WTC11 (cell line): ENCODE results near the gene ZMIZ1. TPM values are rescaled to one million over a fixed set of nuclear protein-coding genes. Genes with fewer than 3 reads are reported as not detected.

Experiments
- ATAC-seq: fragments of 200-7000 bp; cut with Tn5 transposase; 2 replicates; pipeline ENCODE4 v1.10.0; 2021; ENCODE audit warnings: mild to moderate bottlenecking, moderate library complexity
- CTCF ChIA-PET: fragments of 300-600 bp; sonication (Branson Sonifier 250); formaldehyde crosslinking; loops from one replicate; lab custom pipeline; 2021; ENCODE audit warnings: antibody characterized with exemption; lab: Charles Lee
- POLR2A ChIA-PET: fragments of 350-600 bp; sonication (Branson Sonifier 250); formaldehyde crosslinking; loops from one replicate; lab custom pipeline; 2021; ENCODE audit warnings: antibody characterized with exemption; lab: Charles Lee
- DNase-seq: peaks from one replicate; pipeline ENCODE4 v3.0.0; 2021; ENCODE audit warnings: low spot score
- H3K27ac Mint-ChIP-seq: 2 replicates; pipeline ENCODE4 v1.8.0; 2021; ENCODE audit warnings: mixed read lengths
- H3K27me3 Mint-ChIP-seq: 2 replicates; pipeline ENCODE4 v1.8.0; 2021; ENCODE audit warnings: low read depth, mild to moderate bottlenecking, moderate library complexity, mixed read lengths
- H3K36me3 Mint-ChIP-seq: 2 replicates; pipeline ENCODE4 v1.8.0; 2021; ENCODE audit warnings: mixed read lengths
- H3K4me1 Mint-ChIP-seq: 2 replicates; pipeline ENCODE4 v1.8.0; 2022; ENCODE audit warnings: mixed read lengths
- H3K4me3 Mint-ChIP-seq: 2 replicates; pipeline ENCODE4 v1.8.0; 2021; ENCODE audit warnings: mild to moderate bottlenecking, moderate library complexity, mixed read lengths
- H3K9me3 Mint-ChIP-seq: 2 replicates; pipeline ENCODE4 v1.8.0; 2021; ENCODE audit warnings: mixed read lengths
- ETV6 ChIP-seq: sonication (generic); formaldehyde crosslinking; IDR thresholded peaks from 2 replicates; pipeline ENCODE4 v1.8.1; 2022; ENCODE audit warnings: mild to moderate bottlenecking, missing genetic modification reagents
- FOXP1 ChIP-seq: sonication (generic); formaldehyde crosslinking; IDR thresholded peaks from 2 replicates; pipeline ENCODE4 v1.8.0; 2022; ENCODE audit warnings: missing genetic modification reagents, mild to moderate bottlenecking, moderate library complexity, borderline replicate concordance
- HMGA2 ChIP-seq: fragments of 250-450 bp; sonication (Bioruptor Pico); IDR thresholded peaks from 2 replicates; pipeline ENCODE4 v1.4.0; 2021; ENCODE audit warnings: mild to moderate bottlenecking, moderate library complexity
- MXD4 ChIP-seq: fragments of 250-450 bp; sonication (Bioruptor Pico); IDR thresholded peaks from 2 replicates; pipeline ENCODE4 v1.8.0; 2021; ENCODE audit warnings: mild to moderate bottlenecking, moderate library complexity, borderline replicate concordance
- NFE2L1 ChIP-seq: sonication (generic); formaldehyde crosslinking; IDR thresholded peaks from 2 replicates; pipeline ENCODE4 v1.8.1; 2023; ENCODE audit warnings: missing genetic modification reagents
- NR2C2 ChIP-seq: sonication (generic); formaldehyde crosslinking; IDR thresholded peaks from 2 replicates; pipeline ENCODE4 v1.8.0; 2022; ENCODE audit warnings: mild to moderate bottlenecking, missing genetic modification reagents
- NR3C1 ChIP-seq: sonication (generic); formaldehyde crosslinking; conservative IDR thresholded peaks from 2 replicates; pipeline ENCODE4 v1.8.1; 2023; ENCODE audit warnings: low read depth, mild to moderate bottlenecking, missing genetic modification reagents
- OVOL2 ChIP-seq: fragments of 250-450 bp; sonication (Bioruptor Pico); IDR thresholded peaks from 2 replicates; pipeline ENCODE4 v1.9.0; 2021; ENCODE audit warnings: mild to moderate bottlenecking, borderline replicate concordance
- ZBTB21 ChIP-seq: sonication (generic); formaldehyde crosslinking; IDR thresholded peaks from 2 replicates; pipeline ENCODE4 v1.8.1; 2023; ENCODE audit warnings: mild to moderate bottlenecking, missing genetic modification reagents, borderline replicate concordance
- ZNF423 ChIP-seq: fragments of 250-450 bp; sonication (Bioruptor Pico); IDR thresholded peaks from 2 replicates; pipeline ENCODE4 v2.1.2; 2022; ENCODE audit warnings: mild to moderate bottlenecking, moderate library complexity
- total RNA-seq: library from RNA; stranded (reverse); gene quantifications from 3 replicates; pipeline ENCODE4 v1.2.3, GENCODE V29; 2021
- TF ChIP-seq, protein P1 (sequence below): sonication (generic); formaldehyde crosslinking; IDR thresholded peaks from 2 replicates; pipeline ENCODE4 v1.8.1; 2023; ENCODE audit warnings: mild to moderate bottlenecking, moderate library complexity, missing genetic modification reagents
- TF ChIP-seq, protein P2 (sequence below): sonication (generic); formaldehyde crosslinking; IDR thresholded peaks from 2 replicates; pipeline ENCODE4 v1.8.1; 2022; ENCODE audit warnings: mild to moderate bottlenecking, missing genetic modification reagents, moderate library complexity, borderline replicate concordance
- TF ChIP-seq, protein P3 (sequence below): sonication (generic); formaldehyde crosslinking; IDR thresholded peaks from 2 replicates; pipeline ENCODE4 v1.8.1; 2023; ENCODE audit warnings: mild to moderate bottlenecking, missing genetic modification reagents
- TF ChIP-seq, protein P4 (sequence below): sonication (generic); formaldehyde crosslinking; IDR thresholded peaks from 2 replicates; pipeline ENCODE4 v1.8.1; 2022; ENCODE audit warnings: low read depth, mild to moderate bottlenecking, moderate library complexity, missing genetic modification reagents, borderline replicate concordance
- TF ChIP-seq, protein P5 (sequence below): fragments of 250-450 bp; sonication (Bioruptor Pico); conservative IDR thresholded peaks from 2 replicates; pipeline ENCODE4 v1.9.0; 2021; ENCODE audit warnings: mild to moderate bottlenecking
- TF ChIP-seq, protein P6 (sequence below): fragments of 250-450 bp; sonication (Bioruptor Pico); IDR thresholded peaks from 2 replicates; pipeline ENCODE4 v1.9.0; 2021; ENCODE audit warnings: mild to moderate bottlenecking
- TF ChIP-seq, protein P7 (sequence below): fragments of 250-450 bp; sonication (Bioruptor Pico); IDR thresholded peaks from 2 replicates; pipeline ENCODE4 v1.9.0; 2021; ENCODE audit warnings: mild to moderate bottlenecking
- TF ChIP-seq, protein P8 (sequence below): sonication (generic); formaldehyde crosslinking; IDR thresholded peaks from 2 replicates; pipeline ENCODE4 v1.8.0; 2023; ENCODE audit warnings: missing genetic modification reagents

ZMIZ1 gene
- total RNA-seq, 1 experiment from 2014 or later, result 44.4 TPM

DNA sequence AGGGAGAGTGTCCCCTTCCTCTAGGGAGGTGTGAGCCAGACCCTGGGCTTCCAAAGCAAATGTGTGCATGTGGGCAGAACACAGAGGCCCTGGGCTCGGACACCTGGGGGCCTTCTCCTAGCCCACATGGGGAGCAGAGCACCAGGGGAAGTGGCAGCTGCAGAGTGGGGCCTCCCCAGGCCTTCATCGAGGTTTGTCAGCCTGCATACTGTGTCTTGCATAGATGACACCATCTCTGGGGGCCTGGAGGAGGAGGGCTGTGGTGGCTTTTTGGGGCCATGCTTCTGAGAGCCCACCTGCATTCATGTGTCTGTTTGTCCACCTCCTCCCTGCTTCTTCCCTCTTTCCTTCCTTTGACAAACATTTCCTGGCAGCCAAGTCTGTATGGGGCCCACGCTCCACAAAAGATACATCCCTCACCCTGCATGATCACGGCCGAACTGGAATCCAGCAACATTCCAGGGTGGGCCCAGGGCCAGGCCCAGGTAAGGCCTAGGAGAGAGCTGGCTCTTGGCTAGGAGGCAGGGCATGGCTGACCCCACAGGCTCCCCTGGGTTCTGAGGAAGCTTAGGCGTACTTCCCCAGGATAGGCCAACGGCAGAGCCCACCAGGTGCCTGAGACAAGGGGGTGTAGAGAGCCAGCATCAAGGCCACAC lies 79.2 kb downstream of the ZMIZ1 start:
- ChIA-PET CTCF (interaction anchor here (1.5 kb wide), 1 partner anchor 47 kb away, joined by 6 read pairs; no protein-coding TSS in a partner anchor), POLR2A (no interaction called here)
- no peaks in the 10 kb centered on the region for H3K9me3 Mint-ChIP-seq
- ATAC-seq (no peak), DNase-seq (no peak)
- H3K4me1 Mint-ChIP-seq, result peaks cover 29% of the 10 kb centered on the region
- no peak overlapping the region for H3K4me3 Mint-ChIP-seq
- H3K27ac Mint-ChIP-seq, result peak overlapping the region; percentile 94
- H3K36me3 Mint-ChIP-seq, result no peaks in the 10 kb centered on the region
- no peaks in the 10 kb centered on the region for H3K27me3 Mint-ChIP-seq
- no peak for TF ChIP-seq NR2C2 (CRISPR knock-in tag)
- TF ChIP-seq, protein P1, sequence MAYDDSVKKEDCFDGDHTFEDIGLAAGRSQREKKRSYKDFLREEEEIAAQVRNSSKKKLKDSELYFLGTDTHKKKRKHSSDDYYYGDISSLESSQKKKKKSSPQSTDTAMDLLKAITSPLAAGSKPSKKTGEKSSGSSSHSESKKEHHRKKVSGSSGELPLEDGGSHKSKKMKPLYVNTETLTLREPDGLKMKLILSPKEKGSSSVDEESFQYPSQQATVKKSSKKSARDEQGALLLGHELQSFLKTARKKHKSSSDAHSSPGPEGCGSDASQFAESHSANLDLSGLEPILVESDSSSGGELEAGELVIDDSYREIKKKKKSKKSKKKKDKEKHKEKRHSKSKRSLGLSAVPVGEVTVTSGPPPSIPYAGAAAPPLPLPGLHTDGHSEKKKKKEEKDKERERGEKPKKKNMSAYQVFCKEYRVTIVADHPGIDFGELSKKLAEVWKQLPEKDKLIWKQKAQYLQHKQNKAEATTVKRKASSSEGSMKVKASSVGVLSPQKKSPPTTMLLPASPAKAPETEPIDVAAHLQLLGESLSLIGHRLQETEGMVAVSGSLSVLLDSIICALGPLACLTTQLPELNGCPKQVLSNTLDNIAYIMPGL (CRISPR knock-in tag), result no peak
- TF ChIP-seq, protein P2, sequence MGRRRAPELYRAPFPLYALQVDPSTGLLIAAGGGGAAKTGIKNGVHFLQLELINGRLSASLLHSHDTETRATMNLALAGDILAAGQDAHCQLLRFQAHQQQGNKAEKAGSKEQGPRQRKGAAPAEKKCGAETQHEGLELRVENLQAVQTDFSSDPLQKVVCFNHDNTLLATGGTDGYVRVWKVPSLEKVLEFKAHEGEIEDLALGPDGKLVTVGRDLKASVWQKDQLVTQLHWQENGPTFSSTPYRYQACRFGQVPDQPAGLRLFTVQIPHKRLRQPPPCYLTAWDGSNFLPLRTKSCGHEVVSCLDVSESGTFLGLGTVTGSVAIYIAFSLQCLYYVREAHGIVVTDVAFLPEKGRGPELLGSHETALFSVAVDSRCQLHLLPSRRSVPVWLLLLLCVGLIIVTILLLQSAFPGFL (CRISPR knock-in tag), result no peak
- TF ChIP-seq, protein P3, sequence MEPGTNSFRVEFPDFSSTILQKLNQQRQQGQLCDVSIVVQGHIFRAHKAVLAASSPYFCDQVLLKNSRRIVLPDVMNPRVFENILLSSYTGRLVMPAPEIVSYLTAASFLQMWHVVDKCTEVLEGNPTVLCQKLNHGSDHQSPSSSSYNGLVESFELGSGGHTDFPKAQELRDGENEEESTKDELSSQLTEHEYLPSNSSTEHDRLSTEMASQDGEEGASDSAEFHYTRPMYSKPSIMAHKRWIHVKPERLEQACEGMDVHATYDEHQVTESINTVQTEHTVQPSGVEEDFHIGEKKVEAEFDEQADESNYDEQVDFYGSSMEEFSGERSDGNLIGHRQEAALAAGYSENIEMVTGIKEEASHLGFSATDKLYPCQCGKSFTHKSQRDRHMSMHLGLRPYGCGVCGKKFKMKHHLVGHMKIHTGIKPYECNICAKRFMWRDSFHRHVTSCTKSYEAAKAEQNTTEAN (CRISPR knock-in tag), result no peak
- TF ChIP-seq ETV6 (CRISPR knock-in tag), result no peak
- no peak for TF ChIP-seq ZNF423
- no peak for TF ChIP-seq OVOL2
- no peak for TF ChIP-seq HMGA2 (CRISPR knock-in tag)
- TF ChIP-seq, protein P4, sequence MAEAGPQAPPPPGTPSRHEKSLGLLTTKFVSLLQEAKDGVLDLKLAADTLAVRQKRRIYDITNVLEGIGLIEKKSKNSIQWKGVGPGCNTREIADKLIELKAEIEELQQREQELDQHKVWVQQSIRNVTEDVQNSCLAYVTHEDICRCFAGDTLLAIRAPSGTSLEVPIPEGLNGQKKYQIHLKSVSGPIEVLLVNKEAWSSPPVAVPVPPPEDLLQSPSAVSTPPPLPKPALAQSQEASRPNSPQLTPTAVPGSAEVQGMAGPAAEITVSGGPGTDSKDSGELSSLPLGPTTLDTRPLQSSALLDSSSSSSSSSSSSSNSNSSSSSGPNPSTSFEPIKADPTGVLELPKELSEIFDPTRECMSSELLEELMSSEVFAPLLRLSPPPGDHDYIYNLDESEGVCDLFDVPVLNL (CRISPR knock-in tag), result no peak
- no peak for TF ChIP-seq FOXP1
- TF ChIP-seq, protein P5, sequence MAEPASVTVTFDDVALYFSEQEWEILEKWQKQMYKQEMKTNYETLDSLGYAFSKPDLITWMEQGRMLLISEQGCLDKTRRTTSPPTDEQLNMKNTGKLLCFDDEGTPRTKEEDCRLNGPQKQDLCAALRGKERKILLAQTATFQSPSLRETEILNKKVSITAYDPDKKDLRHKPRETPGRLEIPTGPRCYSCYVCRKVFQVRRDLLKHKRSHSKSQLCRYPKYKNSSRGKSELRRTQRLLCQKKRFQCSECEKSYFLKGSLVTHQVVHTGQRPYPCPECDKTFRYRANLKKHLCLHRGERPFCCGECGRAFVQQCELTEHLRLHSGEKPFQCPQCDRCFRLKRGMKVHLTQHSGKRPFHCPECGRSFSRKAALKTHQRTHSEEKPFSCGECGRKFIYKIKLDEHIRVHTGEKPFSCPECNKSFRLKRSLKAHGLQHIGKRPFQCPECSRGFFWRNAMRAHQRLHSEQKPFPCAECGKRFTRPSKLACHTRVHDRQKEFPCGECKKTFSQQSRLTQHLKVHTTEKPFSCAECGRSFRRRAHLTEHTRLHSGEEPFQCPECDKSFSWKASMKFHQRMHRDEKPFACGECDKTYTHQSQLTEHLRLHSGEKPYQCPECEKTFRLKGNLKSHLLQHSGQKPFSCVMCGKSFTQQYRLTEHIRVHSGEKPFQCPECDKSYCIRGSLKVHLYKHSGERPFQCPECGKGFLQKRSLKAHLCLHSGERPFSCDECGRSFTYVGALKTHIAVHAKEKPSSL (CRISPR knock-in tag), result no peak
- TF ChIP-seq NR3C1 (CRISPR knock-in tag), result no peak

DNA sequence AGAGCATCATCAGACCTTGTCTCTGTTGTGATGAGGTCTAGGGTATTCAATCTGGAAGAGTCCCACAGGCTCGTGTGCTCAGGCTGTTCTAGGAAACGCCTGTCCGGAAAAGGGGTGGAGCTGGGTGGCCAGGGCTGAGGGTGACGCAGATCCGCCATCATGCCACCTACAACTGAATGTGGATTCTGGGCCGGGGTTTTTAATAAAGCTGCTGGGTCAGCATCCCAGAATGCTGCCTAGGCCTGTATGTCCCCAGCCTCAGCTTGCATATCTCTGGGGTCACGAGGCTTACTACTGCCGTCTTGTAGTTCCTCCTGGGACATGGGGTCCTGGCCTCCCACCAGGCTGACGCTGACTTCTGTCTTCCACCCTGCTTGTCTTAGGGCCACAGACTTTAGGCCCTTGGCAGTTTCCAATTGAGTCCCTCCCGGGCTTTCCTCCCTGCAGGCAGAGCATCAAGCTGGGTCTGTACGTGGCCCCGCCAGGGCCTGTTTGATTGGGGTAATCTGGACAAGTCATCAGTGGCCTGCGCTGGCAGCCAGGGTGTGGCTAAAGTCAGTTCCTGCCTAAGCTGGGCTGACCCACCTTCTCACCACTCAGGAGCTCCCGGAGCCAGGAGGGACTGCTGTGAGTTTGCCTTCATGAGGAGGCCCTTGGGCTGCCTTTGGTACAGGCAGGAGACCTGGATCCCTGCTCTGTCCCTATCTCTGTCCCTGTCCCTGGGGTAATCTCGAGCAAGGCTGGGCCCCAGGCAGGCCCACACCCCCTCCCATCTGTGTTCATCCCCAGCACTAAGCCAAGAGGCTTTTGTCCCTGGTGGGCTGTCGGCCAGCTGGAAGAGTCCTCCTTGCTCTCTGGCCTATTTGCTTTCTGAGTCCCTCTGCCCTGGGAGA lies 79.9 kb downstream of the ZMIZ1 start:
- ATAC-seq, result no peak

More for the DNA sequence above, 79.9 kb downstream of the ZMIZ1 start:
- H3K36me3 Mint-ChIP-seq, result no peaks in the 10 kb centered on the region
- POLR2A ChIA-PET, result no interaction called here
- no peak for DNase-seq
- no peaks in the 10 kb centered on the region for H3K27me3 Mint-ChIP-seq
- no peaks in the 10 kb centered on the region for H3K9me3 Mint-ChIP-seq
- H3K27ac Mint-ChIP-seq, result peak overlapping the region; percentile 94; the same call in 1 of the 2 replicates
- H3K4me3 Mint-ChIP-seq, result no peak overlapping the region
- H3K4me1 Mint-ChIP-seq, result peaks cover 23% of the 10 kb centered on the region
- CTCF ChIA-PET, result interaction anchor here (0.9 to 1.5 kb wide), 5 partner anchors 15 to 54 kb away, joined by 3 to 6 read pairs (median 3); no protein-coding TSS in a partner anchor
- TF ChIP-seq ZBTB21 (CRISPR knock-in tag) (no peak), NFE2L1 (no peak), MXD4 (no peak)
- TF ChIP-seq, protein P6, sequence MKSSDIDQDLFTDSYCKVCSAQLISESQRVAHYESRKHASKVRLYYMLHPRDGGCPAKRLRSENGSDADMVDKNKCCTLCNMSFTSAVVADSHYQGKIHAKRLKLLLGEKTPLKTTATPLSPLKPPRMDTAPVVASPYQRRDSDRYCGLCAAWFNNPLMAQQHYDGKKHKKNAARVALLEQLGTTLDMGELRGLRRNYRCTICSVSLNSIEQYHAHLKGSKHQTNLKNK, result no peak
- TF ChIP-seq, protein P7, sequence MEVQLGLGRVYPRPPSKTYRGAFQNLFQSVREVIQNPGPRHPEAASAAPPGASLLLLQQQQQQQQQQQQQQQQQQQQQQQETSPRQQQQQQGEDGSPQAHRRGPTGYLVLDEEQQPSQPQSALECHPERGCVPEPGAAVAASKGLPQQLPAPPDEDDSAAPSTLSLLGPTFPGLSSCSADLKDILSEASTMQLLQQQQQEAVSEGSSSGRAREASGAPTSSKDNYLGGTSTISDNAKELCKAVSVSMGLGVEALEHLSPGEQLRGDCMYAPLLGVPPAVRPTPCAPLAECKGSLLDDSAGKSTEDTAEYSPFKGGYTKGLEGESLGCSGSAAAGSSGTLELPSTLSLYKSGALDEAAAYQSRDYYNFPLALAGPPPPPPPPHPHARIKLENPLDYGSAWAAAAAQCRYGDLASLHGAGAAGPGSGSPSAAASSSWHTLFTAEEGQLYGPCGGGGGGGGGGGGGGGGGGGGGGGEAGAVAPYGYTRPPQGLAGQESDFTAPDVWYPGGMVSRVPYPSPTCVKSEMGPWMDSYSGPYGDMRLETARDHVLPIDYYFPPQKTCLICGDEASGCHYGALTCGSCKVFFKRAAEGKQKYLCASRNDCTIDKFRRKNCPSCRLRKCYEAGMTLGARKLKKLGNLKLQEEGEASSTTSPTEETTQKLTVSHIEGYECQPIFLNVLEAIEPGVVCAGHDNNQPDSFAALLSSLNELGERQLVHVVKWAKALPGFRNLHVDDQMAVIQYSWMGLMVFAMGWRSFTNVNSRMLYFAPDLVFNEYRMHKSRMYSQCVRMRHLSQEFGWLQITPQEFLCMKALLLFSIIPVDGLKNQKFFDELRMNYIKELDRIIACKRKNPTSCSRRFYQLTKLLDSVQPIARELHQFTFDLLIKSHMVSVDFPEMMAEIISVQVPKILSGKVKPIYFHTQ (CRISPR knock-in tag), result no peak
- TF ChIP-seq, protein P8, sequence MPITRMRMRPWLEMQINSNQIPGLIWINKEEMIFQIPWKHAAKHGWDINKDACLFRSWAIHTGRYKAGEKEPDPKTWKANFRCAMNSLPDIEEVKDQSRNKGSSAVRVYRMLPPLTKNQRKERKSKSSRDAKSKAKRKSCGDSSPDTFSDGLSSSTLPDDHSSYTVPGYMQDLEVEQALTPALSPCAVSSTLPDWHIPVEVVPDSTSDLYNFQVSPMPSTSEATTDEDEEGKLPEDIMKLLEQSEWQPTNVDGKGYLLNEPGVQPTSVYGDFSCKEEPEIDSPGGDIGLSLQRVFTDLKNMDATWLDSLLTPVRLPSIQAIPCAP (CRISPR knock-in tag), result no peak
